Calu3 (cell line): ENCODE data around the gene DLGAP5. TPM values are rescaled to one million over a fixed set of nuclear protein-coding genes. Genes with fewer than 3 reads are reported as not detected.

ENCODE experiments used
- BruUV-seq: library from RNA; stranded (reverse); fragments of 400-500 nt; replicated peaks from 2 replicates; lab custom pipeline; 2021; lab: Mats Ljungman, UMichigan
- CTCF ChIA-PET: fragments of 300-600 bp; sonication (Branson Sonifier 250); formaldehyde crosslinking; loops from one replicate; lab custom pipeline; 2022; ENCODE audit warnings: antibody characterized with exemption; lab: Charles Lee
- DNase-seq: peaks from one replicate; pipeline ENCODE4 v3.0.0; 2022
- H3K27ac Mint-ChIP-seq: one replicate; pipeline ENCODE4 v1.8.0; 2022; ENCODE audit warnings: mixed read lengths; ENCODE audit not compliant: unreplicated experiment
- H3K27me3 Mint-ChIP-seq: one replicate; pipeline ENCODE4 v1.8.0; 2022; ENCODE audit warnings: mixed read lengths; ENCODE audit not compliant: unreplicated experiment
- H3K36me3 Mint-ChIP-seq: one replicate; pipeline ENCODE4 v1.8.0; 2022; ENCODE audit warnings: mild to moderate bottlenecking, moderate library complexity, mixed read lengths; ENCODE audit not compliant: insufficient read depth, unreplicated experiment
- H3K4me1 Mint-ChIP-seq: one replicate; pipeline ENCODE4 v1.8.0; 2022; ENCODE audit warnings: mild to moderate bottlenecking, low read depth, mixed read lengths; ENCODE audit not compliant: unreplicated experiment
- H3K4me3 Mint-ChIP-seq: one replicate; pipeline ENCODE4 v1.8.0; 2022; ENCODE audit warnings: mild to moderate bottlenecking, low read depth, moderate library complexity, mixed read lengths; ENCODE audit not compliant: unreplicated experiment
- H3K9me3 Mint-ChIP-seq: one replicate; pipeline ENCODE4 v1.8.0; 2022; ENCODE audit warnings: low read depth, mixed read lengths; ENCODE audit not compliant: unreplicated experiment
- CTCF ChIP-seq: fragments of 200-600 bp; IDR thresholded peaks from one replicate; pipeline ENCODE4 v1.8.0; 2022; ENCODE audit warnings: antibody characterized with exemption; ENCODE audit not compliant: unreplicated experiment
- intact Hi-C: fragments of 100-400 bp; cut with micrococcal nuclease; formaldehyde crosslinking; loops from one replicate; pipeline ENCODE4 v1.10.0; 2022; ENCODE audit not compliant: unreplicated experiment
- total RNA-seq: library from RNA; stranded (reverse); gene quantifications from 2 replicates; pipeline ENCODE4 v1.2.3, GENCODE V29; 2022

Gene DLGAP5
- total RNA-seq, 1 experiment from 2014 or later: 54.3 TPM

GRCh38 chr14:55123852-55124639 lies 67.3 kb downstream of the DLGAP5 start:
- CTCF ChIA-PET: interaction anchor here (2.4 kb wide), 1 partner anchor 21 kb away, joined by 15 read pairs; no protein-coding TSS in a partner anchor
- peaks cover 30% of the 10 kb centered on the region for H3K36me3 Mint-ChIP-seq
- no peak for TF ChIP-seq CTCF

GRCh38 chr14:55123101-55123500 lies 68.3 kb downstream of the DLGAP5 start:
- peaks cover 76% of the 10 kb centered on the region for H3K4me1 Mint-ChIP-seq
- no peak for TF ChIP-seq CTCF
- CTCF ChIA-PET: interaction anchor here (1.2 to 2.4 kb wide), 4 partner anchors 15 to 72 kb away, joined by 3 to 15 read pairs (median 6); partner anchors contain the start of gene MAPK1IP1L
- peak overlapping the region; percentile 97 for H3K27ac Mint-ChIP-seq
- no peaks in the 10 kb centered on the region for H3K27me3 Mint-ChIP-seq
- DNase-seq: no peak
- H3K4me3 Mint-ChIP-seq: peak overlapping the region; percentile 55
- H3K9me3 Mint-ChIP-seq: no peaks in the 10 kb centered on the region
- intact Hi-C loops: no loop called here
- H3K36me3 Mint-ChIP-seq: peaks cover 21% of the 10 kb centered on the region
- BruUV-seq: no TSS peak

More at GRCh38 chr14:55123852-55124639, 67.3 kb downstream of the DLGAP5 start:
- intact Hi-C loops: no loop called here
- Mint-ChIP-seq H3K4me3 (no peak overlapping the region), H3K27ac (peak overlapping the region; percentile 97), H3K9me3 (no peaks in the 10 kb centered on the region), H3K27me3 (no peaks in the 10 kb centered on the region), H3K4me1 (peaks cover 76% of the 10 kb centered on the region)
- BruUV-seq: no TSS peak
- DNase-seq: no peak

GRCh38 chr14:55122440-55122986 lies 68.9 kb downstream of the DLGAP5 start:
- Mint-ChIP-seq H3K27me3 (no peaks in the 10 kb centered on the region), H3K9me3 (no peaks in the 10 kb centered on the region), H3K4me1 (peaks cover 76% of the 10 kb centered on the region), H3K4me3 (peak overlapping the region; percentile 55), H3K27ac (peak overlapping the region; percentile 97), H3K36me3 (peaks cover 20% of the 10 kb centered on the region)
- intact Hi-C loops: no loop called here
- TF ChIP-seq CTCF: no peak
- peak; percentile 84 for DNase-seq
- CTCF ChIA-PET: interaction anchor here (1.2 to 2.4 kb wide), 4 partner anchors 15 to 71 kb away, joined by 3 to 15 read pairs (median 6); partner anchors contain the start of gene MAPK1IP1L
- no TSS peak for BruUV-seq

- CTCF ChIA-PET: interaction anchor here (1.2 to 2.4 kb wide), 4 partner anchors 14 to 70 kb away, joined by 3 to 15 read pairs (median 6); partner anchors contain the start of gene MAPK1IP1L
- no peak for TF ChIP-seq CTCF
- Mint-ChIP-seq H3K27me3 (no peaks in the 10 kb centered on the region), H3K9me3 (no peaks in the 10 kb centered on the region), H3K4me1 (peaks cover 70% of the 10 kb centered on the region), H3K4me3 (peak overlapping the region; percentile 55), H3K36me3 (peaks cover 20% of the 10 kb centered on the region), H3K27ac (peak overlapping the region; percentile 97)
- DNase-seq: no peak
- intact Hi-C loops: no loop called here
- no TSS peak for BruUV-seq
These were observed 69.6 kb downstream of the DLGAP5 start for GRCh38 chr14:55121628-55122439.
